IMR-90 (cell line): ENCODE measurements around the gene ZNF692. TPM values are rescaled to one million over a fixed set of nuclear protein-coding genes. Genes with fewer than 3 reads are reported as not detected.

Source experiments
- ATAC-seq: fragments of 200-7000 bp; cut with Tn5 transposase; 2 replicates; pipeline ENCODE4 v1.9.1; 2020; ENCODE audit warnings: low read depth, mild to moderate bottlenecking, moderate library complexity
- BruUV-seq: library from RNA; stranded (reverse); fragments of 400-500 nt; replicated peaks from 2 replicates; lab custom pipeline; 2021; lab: Mats Ljungman, UMichigan
- CTCF ChIA-PET: fragments of 300-600 bp; formaldehyde crosslinking; extraction: SDS; loops from one replicate; lab custom pipeline; 2021; ENCODE audit warnings: antibody characterized with exemption; lab: Yijun Ruan, JAX
- POLR2A ChIA-PET: fragments of 300-600 bp; sonication (Branson Sonifier 250); formaldehyde crosslinking; loops from one replicate; lab custom pipeline; 2022; ENCODE audit warnings: antibody characterized with exemption; ENCODE audit not compliant: unreplicated experiment; lab: Charles Lee
- DNase-seq: peaks from one replicate; pipeline ENCODE4 v3.0.0; 2013
- H2AFZ ChIP-seq: replicated peaks from 2 replicates; pipeline ENCODE3; 2013; ENCODE audit warnings: low read length, mild to moderate bottlenecking; ENCODE audit not compliant: poor library complexity
- H2AK5ac ChIP-seq: 2 replicates; pipeline ENCODE4 v1.6.1; 2013; ENCODE audit warnings: low read depth, low read length, inconsistent platforms
- H2AK9ac ChIP-seq: replicated peaks from 2 replicates; pipeline ENCODE3; 2013; ENCODE audit warnings: mild to moderate bottlenecking, low read depth, low read length, moderate library complexity; ENCODE audit not compliant: poor library complexity
- H2BK120ac ChIP-seq: 2 replicates; pipeline ENCODE4 v1.6.1; 2013; ENCODE audit warnings: low read depth, low read length, inconsistent platforms
- H2BK15ac ChIP-seq: 3 replicates; pipeline ENCODE4 v1.6.1; 2013; ENCODE audit warnings: low read depth, low read length, inconsistent platforms
- H2BK20ac ChIP-seq: 2 replicates; pipeline ENCODE4 v1.6.1; 2013; ENCODE audit warnings: low read depth, mild to moderate bottlenecking, inconsistent platforms, low read length, moderate library complexity
- H2BK5ac ChIP-seq: 2 replicates; pipeline ENCODE4 v1.6.1; 2013; ENCODE audit warnings: mild to moderate bottlenecking, low read depth, low read length, inconsistent platforms; ENCODE audit not compliant: poor library complexity, severe bottlenecking
- H3K14ac ChIP-seq: replicated peaks from 2 replicates; pipeline ENCODE4 v1.6.1; 2013; ENCODE audit warnings: low read depth, low read length, inconsistent platforms
- H3K18ac ChIP-seq: 2 replicates; pipeline ENCODE4 v1.6.1; 2013; ENCODE audit warnings: low read depth, low read length, control low read depth
- H3K23ac ChIP-seq: 2 replicates; pipeline ENCODE4 v1.6.1; 2013; ENCODE audit warnings: low read depth, low read length, inconsistent platforms
- H3K27ac ChIP-seq: 2 replicates; pipeline ENCODE4 v1.5.1; 2013; ENCODE audit warnings: mild to moderate bottlenecking, control low read depth, low read length; ENCODE audit not compliant: insufficient read depth
- H3K27me3 ChIP-seq: 2 replicates; pipeline ENCODE4 v1.6.1; 2013; ENCODE audit warnings: low read length; ENCODE audit not compliant: control insufficient read depth, insufficient read depth
- H3K36me3 ChIP-seq: 2 replicates; pipeline ENCODE4 v1.6.1; 2013; ENCODE audit warnings: low read length, mixed read lengths; ENCODE audit not compliant: control insufficient read depth, insufficient read depth
- H3K4ac ChIP-seq: 2 replicates; pipeline ENCODE4 v1.6.1; 2013; ENCODE audit warnings: low read depth, low read length, inconsistent platforms
- H3K4me1 ChIP-seq: 2 replicates; pipeline ENCODE4 v1.6.1; 2013; ENCODE audit warnings: low read length, mixed read lengths; ENCODE audit not compliant: control insufficient read depth, insufficient read depth
- H3K4me2 ChIP-seq: 2 replicates; pipeline ENCODE4 v1.6.1; 2013; ENCODE audit warnings: low read depth, mild to moderate bottlenecking, control low read depth, low read length, moderate library complexity
- H3K4me3 ChIP-seq: 2 replicates; pipeline ENCODE4 v1.5.1; 2013; ENCODE audit warnings: low read depth, mild to moderate bottlenecking, control low read depth, low read length, moderate library complexity; ENCODE audit not compliant: insufficient read depth
- H3K56ac ChIP-seq: 2 replicates; pipeline ENCODE4 v1.6.1; 2013; ENCODE audit warnings: low read length, inconsistent platforms; ENCODE audit not compliant: insufficient read depth; ENCODE audit errors: extremely low read depth
- H3K79me1 ChIP-seq, 2 experiments: 2 replicates each; pipeline ENCODE4 v1.6.1; 2013; ENCODE audit warnings: low read length in 2 of 2, inconsistent platforms in 1 of 2, low read depth in 1 of 2
- H3K9ac ChIP-seq: 2 replicates; pipeline ENCODE4 v1.6.1; 2013; ENCODE audit warnings: low read depth, low read length, control low read depth
- H3K9me1 ChIP-seq: 2 replicates; pipeline ENCODE4 v1.6.1; 2013; ENCODE audit warnings: low read length, inconsistent platforms; ENCODE audit not compliant: insufficient read depth
- H3K9me3 ChIP-seq: 2 replicates; pipeline ENCODE4 v1.6.1; 2013; ENCODE audit warnings: low read length; ENCODE audit not compliant: control insufficient read depth, insufficient read depth
- H4K20me1 ChIP-seq: 2 replicates; pipeline ENCODE4 v1.6.1; 2013; ENCODE audit warnings: low read length, inconsistent platforms; ENCODE audit not compliant: insufficient read depth
- H4K5ac ChIP-seq: 2 replicates; pipeline ENCODE4 v1.6.1; 2013; ENCODE audit warnings: mild to moderate bottlenecking, low read depth, low read length, control low read depth
- H4K8ac ChIP-seq, 2 experiments: 2 replicates each; pipeline ENCODE4 v1.6.1; 2013; ENCODE audit warnings: low read depth in 2 of 2, low read length in 2 of 2, control low read depth in 1 of 2, inconsistent platforms in 1 of 2
- H4K91ac ChIP-seq: 2 replicates; pipeline ENCODE4 v1.6.1; 2013; ENCODE audit warnings: low read depth, low read length, inconsistent platforms; ENCODE audit not compliant: insufficient read depth
- CTCF ChIP-seq: conservative IDR thresholded peaks from 2 replicates; pipeline ENCODE4 v1.5.1; 2012; ENCODE audit warnings: mild to moderate bottlenecking, low read depth, low read length, improper control_type of control experiment
- MXI1 ChIP-seq: IDR thresholded peaks from 2 replicates; pipeline ENCODE4 v1.6.1; 2012; ENCODE audit warnings: low read depth, mild to moderate bottlenecking, low read length, moderate library complexity, borderline replicate concordance
- RAD21 ChIP-seq: IDR thresholded peaks from 2 replicates; pipeline ENCODE4 v1.6.1; 2012; ENCODE audit warnings: low read length, improper control_type of control experiment
- USF2 ChIP-seq: fragments of 150-350 bp; IDR thresholded peaks from 2 replicates; pipeline ENCODE4 v1.6.1; 2017; ENCODE audit warnings: mild to moderate bottlenecking, antibody characterized with exemption, low read length, low read depth
- WGBS, 2 experiments: methylation state at CpG; one replicate each; pipeline versions ENCODE4 v1.1.5 to v1.1.7; 2013; ENCODE audit warnings: missing lambda C conversion rate in 2 of 2; ENCODE audit not compliant: insufficient read length in 1 of 2; ENCODE audit errors: extremely low coverage in 2 of 2; 5-methylcytosine and 5-hydroxymethylcytosine counted together
- dilution Hi-C: fragments of 300-500 bp; cut with HindIII; formaldehyde crosslinking; loops from one replicate; pipeline ENCODE4 v1.14.3; 2018; ENCODE audit warnings: low sequenced_read_pairs; ENCODE audit not compliant: unreplicated experiment
- in situ Hi-C: fragments of 300-500 bp; cut with MboI; formaldehyde crosslinking; loops from 3 replicates; pipeline ENCODE4 v1.14.3; 2019; ENCODE audit warnings: low sequenced_read_pairs, inconsistent platforms, mixed read lengths
- intact Hi-C: fragments of 100-400 bp; cut with micrococcal nuclease; formaldehyde crosslinking; loops from 2 replicates; pipeline ENCODE4 v1.10.0; 2022
- polyA plus RNA-seq, 3 experiments: library from polyadenylated mRNA; depleted of rRNA; stranded (reverse); fragments of >200 nt; gene quantifications; 2 replicates each; pipeline ENCODE4 v1.2.3, GENCODE V29; 2012; ENCODE audit warnings: low replicate concordance in 1 of 3
- total RNA-seq: library from RNA; depleted of rRNA; stranded (reverse); fragments of >200 nt; gene quantifications from 2 replicates; pipeline ENCODE4 v1.2.3, GENCODE V29; 2012

ZNF692 gene
- total and polyA plus RNA-seq, 2 of the 4 experiments (the other 2 are of a cell fraction): 7.3 to 50.4 TPM

GRCh38 chr1:248858096-248858890 lies 592 bp downstream of the ZNF692 start:
- in situ Hi-C loops (no loop called here), intact Hi-C loops (loop anchor here (1.0 kb wide), 1 partner anchor 17 kb away; no protein-coding TSS in a partner anchor), dilution Hi-C loops (no loop called here)
- H3K18ac ChIP-seq: peak overlapping the region; percentile 6
- H2BK15ac ChIP-seq: peak overlapping the region; percentile 36; the same call in 2 of the 3 replicates
- peak overlapping the region; percentile 96 for H2AFZ ChIP-seq
- H3K56ac ChIP-seq: peak overlapping the region; percentile 32; the same call in 1 of the 2 replicates
- H2BK120ac ChIP-seq: peak overlapping the region; percentile 60; the same call in 1 of the 2 replicates
- no peaks in the 10 kb centered on the region for H4K20me1 ChIP-seq
- peak overlapping the region; percentile 99 for H3K4me2 ChIP-seq
- peak overlapping the region; percentile 43 for H2BK20ac ChIP-seq
- peak; percentile 40 for ATAC-seq
- peak; percentile 43 for TF ChIP-seq RAD21
- no peak; the same call in 1 of the 2 replicates for TF ChIP-seq USF2
- peak; percentile 36 for TF ChIP-seq CTCF
- peak; percentile 90; the same call in 1 of the 2 replicates for TF ChIP-seq MXI1
- ChIA-PET CTCF (interaction anchor here (0.6 to 1.5 kb wide), 4 partner anchors 15 to 20 kb away, joined by 3 to 4 read pairs (median 3); partner anchors contain the start of gene ZNF672), POLR2A (interaction anchor here (0.9 kb wide), 1 partner anchor 19 kb away, joined by 4 read pairs; no protein-coding TSS in a partner anchor)
- peak overlapping the region; percentile 94 to 96 for H4K8ac ChIP-seq
- H3K9ac ChIP-seq: peak overlapping the region; percentile 76
- BruUV-seq: no TSS peak
- H3K4me3 ChIP-seq: peak overlapping the region; percentile 66
- H2AK9ac ChIP-seq: peak overlapping the region; percentile 99
- peak overlapping the region; percentile 95 for H2AK5ac ChIP-seq
- no peaks in the 10 kb centered on the region for H3K27me3 ChIP-seq
- H4K5ac ChIP-seq: peak overlapping the region; percentile 79
- H3K9me1 ChIP-seq: peaks cover 21% of the 10 kb centered on the region; the same call in 1 of the 2 replicates
- peak overlapping the region; percentile 48 for H3K27ac ChIP-seq
- WGBS, 2 experiments: 3% methylated on average over 10 of the region's 45 CpGs; no CpG with 5 or more reads in 1 of the 2 experiments
- peak; percentile 64 for DNase-seq
- H3K9me3 ChIP-seq: no peaks in the 10 kb centered on the region
- peaks cover 16% of the 10 kb centered on the region; the same call in 1 of the 2 replicates for H3K36me3 ChIP-seq
- peaks cover 15% of the 10 kb centered on the region for H3K4me1 ChIP-seq
- H3K4ac ChIP-seq: peak overlapping the region; percentile 94
- peak overlapping the region; percentile 85 for H4K91ac ChIP-seq
- peaks cover 12 to 30% of the 10 kb centered on the region in 2 experiments for H3K79me1 ChIP-seq
- H2BK5ac ChIP-seq: peak overlapping the region; percentile 55
- H3K14ac ChIP-seq: peak overlapping the region; percentile 93
- peak overlapping the region; percentile 96 for H3K23ac ChIP-seq
